Osteocyte (in vitro differentiated cells): ENCODE data around the gene CABLES2. TPM values are rescaled to one million over a fixed set of nuclear protein-coding genes. Genes with fewer than 3 reads are reported as not detected.

Source experiments
- DNase-seq: peaks from one replicate; pipeline ENCODE4 v3.0.0; 2021; ENCODE audit warnings: mixed read lengths; ENCODE audit not compliant: unreplicated experiment; ENCODE audit errors: extremely low spot score
- H3K27ac Mint-ChIP-seq: one replicate; pipeline ENCODE4 v1.8.0; 2021; ENCODE audit warnings: mild to moderate bottlenecking, mixed read lengths; ENCODE audit not compliant: unreplicated experiment
- H3K27me3 Mint-ChIP-seq: one replicate; pipeline ENCODE4 v1.8.0; 2021; ENCODE audit warnings: mixed read lengths; ENCODE audit not compliant: unreplicated experiment
- H3K36me3 Mint-ChIP-seq: one replicate; pipeline ENCODE4 v1.8.0; 2021; ENCODE audit warnings: mixed read lengths; ENCODE audit not compliant: unreplicated experiment
- H3K4me1 Mint-ChIP-seq: one replicate; pipeline ENCODE4 v1.8.0; 2021; ENCODE audit warnings: mixed read lengths; ENCODE audit not compliant: unreplicated experiment
- H3K4me3 Mint-ChIP-seq: one replicate; pipeline ENCODE4 v1.8.0; 2021; ENCODE audit warnings: mild to moderate bottlenecking, moderate library complexity, mixed read lengths; ENCODE audit not compliant: unreplicated experiment
- H3K9me3 Mint-ChIP-seq: one replicate; pipeline ENCODE4 v1.8.0; 2021; ENCODE audit warnings: mixed read lengths; ENCODE audit not compliant: unreplicated experiment
- CTCF ChIP-seq: fragments of 200-600 bp; sonication (generic); IDR thresholded peaks from 2 replicates; pipeline ENCODE4 v1.5.0; 2021; ENCODE audit warnings: antibody characterized with exemption, mild to moderate bottlenecking, moderate library complexity
- total RNA-seq: library from RNA; stranded (reverse); gene quantifications from 2 replicates; pipeline ENCODE4 v1.2.1, GENCODE V29; 2021

Gene CABLES2
- total RNA-seq, 1 donor from 2014 or later: 8.8 TPM

DNA sequence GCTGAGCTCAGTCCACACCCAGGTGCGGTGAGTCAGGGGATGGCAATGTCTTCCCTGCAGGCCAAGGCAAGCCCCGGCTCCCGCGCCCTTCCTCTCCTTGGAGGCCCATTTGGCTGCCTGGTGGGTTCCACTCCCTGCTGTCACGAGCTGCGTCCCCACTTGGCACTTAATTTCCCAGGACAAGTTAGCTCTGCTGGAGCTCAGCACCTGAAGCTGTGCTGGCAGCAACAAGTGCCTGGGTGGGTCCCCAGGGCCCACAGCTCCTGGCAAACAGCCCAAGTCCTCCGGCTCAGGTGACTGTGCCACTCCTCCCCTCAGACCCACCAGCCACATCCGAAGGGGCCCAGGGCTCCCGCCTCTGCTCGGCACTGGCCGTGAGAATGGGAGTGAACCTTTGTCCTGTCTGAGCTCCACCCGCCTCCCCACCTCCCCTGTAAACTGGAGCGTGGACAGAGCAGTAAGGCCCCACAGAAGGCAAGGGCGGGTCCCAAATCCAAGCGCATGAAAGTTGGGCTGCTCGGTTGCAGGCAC lies 56.9 kb downstream of the CABLES2 start:
- no peak for TF ChIP-seq CTCF
- Mint-ChIP-seq H3K4me3 (no peak overlapping the region), H3K36me3 (peaks cover 12% of the 10 kb centered on the region), H3K9me3 (no peaks in the 10 kb centered on the region), H3K27ac (no peak overlapping the region), H3K27me3 (no peaks in the 10 kb centered on the region), H3K4me1 (peaks cover 9% of the 10 kb centered on the region)
- no peak for DNase-seq

DNA sequence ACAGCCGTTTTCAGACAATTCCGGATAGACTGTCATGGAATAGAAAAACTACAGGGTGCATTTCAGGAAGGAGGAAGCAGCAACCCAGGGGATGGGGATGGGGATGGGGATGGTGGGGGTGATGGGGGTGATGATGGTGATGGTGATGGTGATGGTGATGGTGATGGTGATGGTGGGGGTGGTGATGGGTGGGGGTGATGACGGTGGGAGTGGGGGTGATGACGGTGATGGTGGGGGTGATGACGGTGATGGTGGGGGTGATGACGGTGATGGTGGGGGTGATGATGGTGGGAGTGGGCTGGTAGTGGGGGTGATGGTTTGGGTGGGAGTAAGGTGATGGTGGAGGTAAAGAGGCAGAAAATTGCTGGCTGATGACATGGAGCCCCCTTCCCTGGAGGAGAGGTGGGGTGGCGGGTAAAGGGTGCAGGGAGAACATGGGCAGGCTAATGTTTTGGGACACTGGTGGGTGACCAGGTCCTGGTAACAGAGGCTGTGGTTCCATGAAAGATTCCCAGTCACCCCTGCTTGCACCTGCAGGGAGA lies 57.5 kb downstream of the CABLES2 start:
- Mint-ChIP-seq H3K4me1 (peaks cover 7% of the 10 kb centered on the region), H3K27me3 (no peaks in the 10 kb centered on the region), H3K9me3 (no peaks in the 10 kb centered on the region), H3K4me3 (no peak overlapping the region), H3K36me3 (peaks cover 14% of the 10 kb centered on the region), H3K27ac (no peak overlapping the region)
- no peak for TF ChIP-seq CTCF
- DNase-seq: no peak

DNA sequence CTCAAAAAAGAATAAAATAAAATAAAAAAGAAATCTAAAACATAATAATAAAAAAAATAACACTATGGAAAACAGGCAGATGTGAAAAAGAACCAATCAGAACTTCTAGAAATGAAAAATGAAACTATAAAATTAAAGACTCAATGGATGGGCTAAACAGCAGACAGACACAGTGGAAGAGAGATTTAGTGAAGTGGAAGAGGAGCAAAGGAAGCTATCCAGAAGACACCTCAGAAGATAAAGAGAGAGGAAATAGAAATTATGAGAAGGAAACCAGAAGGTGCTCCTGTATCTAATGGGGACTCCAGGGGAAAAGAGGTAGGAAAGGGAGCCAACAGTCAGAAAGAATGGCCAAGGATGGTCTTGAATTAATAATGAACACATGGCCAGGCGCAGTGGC lies 58.5 kb downstream of the CABLES2 start:
- Mint-ChIP-seq H3K36me3 (peaks cover 16% of the 10 kb centered on the region), H3K9me3 (no peaks in the 10 kb centered on the region), H3K27ac (no peak overlapping the region), H3K27me3 (no peaks in the 10 kb centered on the region), H3K4me3 (no peak overlapping the region), H3K4me1 (peaks cover 4% of the 10 kb centered on the region)
- DNase-seq: no peak
- no peak for TF ChIP-seq CTCF

GRCh38 chr20:62347445-62347844 lies 59.6 kb downstream of the CABLES2 start:
- H3K4me1 Mint-ChIP-seq: peaks cover 4% of the 10 kb centered on the region
- H3K36me3 Mint-ChIP-seq: peaks cover 23% of the 10 kb centered on the region
- no peak for TF ChIP-seq CTCF

DNA sequence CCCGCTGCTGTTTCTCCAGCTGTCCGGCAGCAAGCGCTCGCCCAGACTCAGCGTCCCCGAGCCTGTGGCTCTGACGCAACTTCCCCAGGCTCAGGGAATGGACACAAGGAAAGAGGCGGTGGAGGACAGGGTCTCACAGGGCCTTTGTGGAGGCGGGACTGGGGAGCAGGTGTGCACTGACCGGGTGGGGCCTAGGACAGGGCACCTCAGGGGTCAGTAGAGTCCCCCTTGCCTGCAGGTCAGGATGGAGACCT lies 60.0 kb downstream of the CABLES2 start:
- no peak for DNase-seq
- H3K27me3 Mint-ChIP-seq: no peaks in the 10 kb centered on the region
- no peak overlapping the region for H3K27ac Mint-ChIP-seq
- H3K36me3 Mint-ChIP-seq: peaks cover 23% of the 10 kb centered on the region
- no peak overlapping the region for H3K4me3 Mint-ChIP-seq
- TF ChIP-seq CTCF: no peak
- H3K9me3 Mint-ChIP-seq: no peaks in the 10 kb centered on the region
- peaks cover 4% of the 10 kb centered on the region for H3K4me1 Mint-ChIP-seq

More at GRCh38 chr20:62347445-62347844, 59.6 kb downstream of the CABLES2 start:
- H3K27ac Mint-ChIP-seq: no peak overlapping the region
- H3K27me3 Mint-ChIP-seq: no peaks in the 10 kb centered on the region
- H3K4me3 Mint-ChIP-seq: no peak overlapping the region
- DNase-seq: no peak
- H3K9me3 Mint-ChIP-seq: no peaks in the 10 kb centered on the region
